K562 (cell line): ENCODE measurements around the gene NES. TPM values are rescaled to one million over a fixed set of nuclear protein-coding genes. Genes with fewer than 3 reads are reported as not detected.

ENCODE experiments used
- ATF3 ChIP-seq, 2 experiments: fragments of 450-650 bp in 1 of 2; sonication (generic) in 1 of 2; formaldehyde crosslinking in 1 of 2; IDR thresholded peaks in 1 of 2; conservative IDR thresholded peaks in 1 of 2; 2 replicates each; pipeline versions ENCODE4 v1.6.1 to v1.8.1; 2016 to 2023; ENCODE audit warnings: mild to moderate bottlenecking in 2 of 2, moderate library complexity in 2 of 2, inconsistent platforms in 1 of 2, missing genetic modification reagents in 1 of 2
- CBFA2T2 ChIP-seq: fragments of 450-650 bp; conservative IDR thresholded peaks from 2 replicates; pipeline ENCODE4 v1.6.1; 2017; ENCODE audit warnings: mild to moderate bottlenecking
- CBX3 ChIP-seq, 2 experiments: IDR thresholded peaks; 1 replicate in 1 of 2; 2 replicates in 1 of 2; pipeline ENCODE4 v1.6.1; 2012; ENCODE audit warnings: inconsistent platforms in 2 of 2, low read length in 2 of 2, borderline replicate concordance in 1 of 2, control low read depth in 1 of 2
- CHD1 ChIP-seq: fragments of 200-600 bp; sonication (generic); IDR thresholded peaks from one replicate; pipeline ENCODE4 v1.6.1; 2012; ENCODE audit warnings: mild to moderate bottlenecking, moderate library complexity, low read length, inconsistent platforms
- CSDE1 ChIP-seq, 2 experiments: fragments of 450-650 bp; IDR thresholded peaks; 2 replicates each; pipeline ENCODE4 v1.6.1; 2016; ENCODE audit warnings: mild to moderate bottlenecking in 1 of 2
- HDAC1 ChIP-seq, 2 experiments: fragments of 450-650 bp; IDR thresholded peaks; 2 replicates each; pipeline ENCODE4 v1.6.1; 2016 to 2017; ENCODE audit warnings: inconsistent platforms in 1 of 2, mild to moderate bottlenecking in 1 of 2, moderate library complexity in 1 of 2
- MYBL2 ChIP-seq, 2 experiments: fragments of 450-650 bp in 1 of 2; sonication (generic) in 1 of 2; formaldehyde crosslinking in 1 of 2; IDR thresholded peaks; 2 replicates each; pipeline versions ENCODE4 v1.6.1 to v1.8.1; 2017 to 2022; ENCODE audit warnings: borderline replicate concordance in 1 of 2, inconsistent platforms in 1 of 2, low read depth in 1 of 2, mild to moderate bottlenecking in 1 of 2, missing genetic modification reagents in 1 of 2, moderate library complexity in 1 of 2
- RBFOX2 ChIP-seq: fragments of 200-400 bp; formaldehyde crosslinking; IDR thresholded peaks from 2 replicates; pipeline ENCODE4 v1.6.1; 2017; ENCODE audit warnings: low read depth, mild to moderate bottlenecking, low read length, moderate library complexity
- RBM34 ChIP-seq: fragments of 200-400 bp; formaldehyde crosslinking; IDR thresholded peaks from 2 replicates; pipeline ENCODE4 v1.6.1; 2018; ENCODE audit warnings: low read length, borderline replicate concordance; ENCODE audit not compliant: insufficient read depth
- RERE ChIP-seq: sonication (generic); formaldehyde crosslinking; IDR thresholded peaks from 2 replicates; pipeline ENCODE4 v1.8.0; 2023; ENCODE audit warnings: missing genetic modification reagents, mild to moderate bottlenecking, borderline replicate concordance
- SFPQ ChIP-seq: fragments of 200-400 bp; formaldehyde crosslinking; IDR thresholded peaks from 2 replicates; pipeline ENCODE4 v1.6.1; 2017; ENCODE audit warnings: mild to moderate bottlenecking, low read depth, low read length, moderate library complexity
- SMARCA5 ChIP-seq: fragments of 450-650 bp; IDR thresholded peaks from 2 replicates; pipeline ENCODE4 v1.6.1; 2016
- TFAP4 ChIP-seq: sonication (generic); formaldehyde crosslinking; IDR thresholded peaks from 2 replicates; pipeline ENCODE4 v1.8.0; 2022; ENCODE audit warnings: missing genetic modification reagents, mild to moderate bottlenecking, moderate library complexity, borderline replicate concordance
- ZNF212 ChIP-seq: fragments of 450-650 bp; formaldehyde crosslinking; IDR thresholded peaks from 2 replicates; pipeline ENCODE4 v1.4.0; 2020; ENCODE audit warnings: mild to moderate bottlenecking
- ZNF384 ChIP-seq: IDR thresholded peaks from 2 replicates; pipeline ENCODE4 v1.6.1; 2012; ENCODE audit warnings: low read depth, low read length, improper control_type of control experiment
- ZNF780A ChIP-seq: fragments of 250-450 bp; sonication (Bioruptor Pico); IDR thresholded peaks from 2 replicates; pipeline ENCODE4 v1.5.0; 2021; ENCODE audit warnings: mild to moderate bottlenecking
- polyA plus RNA-seq, 8 experiments: library from polyadenylated mRNA; depleted of rRNA in 4 of 8; stranded (reverse) in 5 of 8; unstranded in 3 of 8; fragments of >200 nt; fragmentation: Nextera tagmentation in 2 of 8; fragmentation: Illumina TruSeq in 1 of 8; extraction: Ambion mirVana in 2 of 8; extraction: Trizol in 1 of 8; gene quantifications; 2 replicates each; pipeline versions ENCODE4 v1.2.1 to v1.2.3, GENCODE V29; 2011 to 2014; ENCODE audit warnings: inconsistent platforms in 1 of 8, missing spikeins in 1 of 8
- total RNA-seq, 7 experiments: library from RNA; depleted of rRNA in 6 of 7; stranded (reverse); fragments of >200 nt in 6 of 7; fragmentation: Illumina TruSeq in 2 of 7; extraction: Trizol in 2 of 7; gene quantifications; 2 replicates each; pipeline versions ENCODE4 v1.2.1 to v1.2.3, GENCODE V29; 2011 to 2021; ENCODE audit warnings: low replicate concordance in 1 of 7

The NES gene
- total and polyA plus RNA-seq, 9 of the 15 experiments (the other 6 are each of a cell fraction or from before 2014, with no cell fraction given) = 0.10 to 8.6 (median 4.2) TPM

GRCh38 chr1:156698995-156699394 is 21.8 kb upstream of the NES start (continued):
- TF ChIP-seq RERE = no peak
- TF ChIP-seq SMARCA5 = no peak
- TF ChIP-seq TFAP4 = peak; percentile 24; the same call in 1 of the 2 replicates
- peak; percentile 10; the same call in 1 of the 2 replicates for TF ChIP-seq CBFA2T2
- TF ChIP-seq HDAC1 (IDR thresholded peaks at IDR 0.05) = no peak
- TF ChIP-seq ATF3 (IDR thresholded peaks at IDR 0.05) = no peak
- TF ChIP-seq ATF3 (CRISPR knock-in tag; conservative IDR thresholded peaks at IDR 0.05) = no peak
- TF ChIP-seq MYBL2 (IDR thresholded peaks at IDR 0.05; ENCODE audit: low read depth) = no peak
- TF ChIP-seq MYBL2 (CRISPR knock-in tag; IDR thresholded peaks at IDR 0.05; ENCODE audit: borderline replicate concordance) = no peak
- TF ChIP-seq CSDE1 (IDR thresholded peaks at IDR 0.05) = no peak
- no peak for TF ChIP-seq SFPQ
- no peak for TF ChIP-seq RBFOX2
- TF ChIP-seq ZNF212 (CRISPR knock-in tag) = no peak
- TF ChIP-seq ZNF384 = no peak
- TF ChIP-seq RBM34 = no peak
- no peak for TF ChIP-seq CHD1
- TF ChIP-seq CBX3 (IDR thresholded peaks at IDR 0.05; ENCODE audit: borderline replicate concordance in 1 of 2, low read length in 2 of 2) = no peak
- TF ChIP-seq ZNF780A (CRISPR knock-in tag) = no peak
